NCI-H1092 (cell line): Measurements from ENCODE around the gene AIRE.
"Not testable (repeated sequence)": the region's sequence is repeated elsewhere in the genome, so short reads cannot be mapped to it uniquely, and the experiment has no call there.

ENCODE experiments used
- DNase-seq: peaks from one replicate; lab custom pipeline; 2025; lab: John Stamatoyannopoulos, UW

AIRE gene

GRCh38 chr21:44267655-44268142 is 18.0 kb upstream of the AIRE start:
- DNase-seq, result no peak

GRCh38 chr21:44269090-44269489 is 16.6 kb upstream of the AIRE start:
- no peak for DNase-seq

- no peak for DNase-seq
Observed at GRCh38 chr21:44271558-44272283, 14.0 kb upstream of the AIRE start.

- no peak for DNase-seq
Observed at GRCh38 chr21:44272284-44272858, 13.3 kb upstream of the AIRE start.

DNA sequence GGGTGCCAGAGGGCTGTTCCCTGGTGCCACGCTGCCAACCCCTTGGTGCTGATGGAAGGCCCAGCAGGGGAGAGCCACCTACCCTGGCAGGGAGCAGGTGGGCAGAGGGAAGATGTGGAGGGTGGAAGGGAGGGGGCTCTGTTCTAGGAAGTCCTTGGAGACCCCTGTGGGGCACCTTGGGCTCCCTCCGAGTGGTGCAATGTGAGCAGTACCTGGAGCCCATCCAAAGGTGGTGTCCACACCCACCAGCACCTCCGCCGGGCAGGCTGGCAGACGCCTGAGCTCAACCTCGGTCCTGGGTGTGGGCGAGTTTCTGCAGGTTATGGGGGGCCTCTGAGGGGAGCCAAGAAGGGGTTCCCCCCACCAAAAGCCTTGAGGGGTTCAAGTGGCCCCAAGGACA is 12.6 kb upstream of the AIRE start:
- DNase-seq, result no peak

DNA sequence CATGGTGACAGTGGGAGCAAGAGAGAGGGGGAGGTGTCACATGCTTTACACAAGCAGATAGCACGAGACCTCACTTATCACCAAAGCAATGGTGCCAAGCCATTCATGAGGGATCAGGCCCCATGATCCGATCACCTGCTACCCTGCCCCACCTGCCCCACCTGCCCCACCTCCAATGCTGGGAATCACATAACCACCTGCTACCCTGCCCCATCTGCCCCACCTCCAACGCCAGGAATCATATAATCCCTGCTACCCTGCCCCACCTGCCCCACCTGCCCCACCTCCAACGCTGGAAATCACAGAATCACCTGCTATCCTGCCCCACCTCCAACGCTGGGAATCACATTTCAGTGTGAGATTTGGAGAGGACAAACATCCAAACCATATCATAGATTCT is 10.6 kb upstream of the AIRE start:
- no peak for DNase-seq

- peak; percentile 65 for DNase-seq
Observed at GRCh38 chr21:44279354-44280260, 6.1 kb upstream of the AIRE start.

- no peak for DNase-seq
Observed at GRCh38 chr21:44281801-44282200, 3.9 kb upstream of the AIRE start.

DNA sequence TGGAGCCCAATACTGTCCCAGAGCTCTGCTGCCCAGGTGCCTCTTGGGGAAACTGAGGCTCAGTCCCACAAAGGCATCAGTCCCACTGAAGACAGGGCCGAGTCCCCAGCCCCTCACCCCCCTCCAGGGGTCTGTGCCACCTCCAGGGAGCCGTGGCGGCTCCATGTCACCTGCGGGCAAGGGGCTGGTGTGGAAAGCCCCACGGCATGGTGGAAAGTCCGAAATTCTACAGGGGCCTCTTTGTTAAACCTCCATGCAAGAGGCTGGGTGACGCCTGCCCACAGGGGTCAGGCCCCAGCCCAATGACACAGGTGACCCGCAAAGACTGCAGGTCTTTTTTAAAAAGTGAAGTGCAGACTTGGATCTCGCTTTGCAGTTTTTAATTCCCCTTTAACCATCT is 3.3 kb upstream of the AIRE start:
- DNase-seq, result no peak

DNA sequence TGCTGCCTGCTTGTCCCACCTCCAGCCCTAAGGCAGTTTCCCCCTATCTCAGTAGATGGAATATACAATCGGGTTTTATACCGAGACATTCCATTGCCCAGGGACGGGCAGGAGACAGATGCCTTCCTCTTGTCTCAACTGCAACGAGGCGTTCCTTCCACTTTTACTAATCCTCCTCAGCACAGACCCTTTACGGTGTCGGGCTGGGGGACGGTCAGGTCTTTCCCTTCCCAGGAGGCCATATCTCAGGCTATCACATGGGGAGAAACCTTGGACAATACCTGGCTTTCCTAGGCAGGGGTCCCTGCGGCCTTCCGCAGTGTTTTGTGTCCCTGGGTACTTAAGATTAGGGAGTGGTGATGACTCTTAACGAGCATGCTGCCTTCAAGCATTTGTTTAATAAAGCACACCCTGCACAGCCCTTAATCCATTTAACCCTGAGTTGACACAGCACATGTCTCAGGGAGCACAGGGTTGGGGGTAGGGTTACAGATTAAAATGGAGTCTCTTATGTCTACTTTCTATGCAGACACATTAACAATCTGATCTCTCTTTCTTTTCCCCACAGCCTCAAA is 2.4 kb upstream of the AIRE start:
- not testable (repeated sequence) for DNase-seq

DNA sequence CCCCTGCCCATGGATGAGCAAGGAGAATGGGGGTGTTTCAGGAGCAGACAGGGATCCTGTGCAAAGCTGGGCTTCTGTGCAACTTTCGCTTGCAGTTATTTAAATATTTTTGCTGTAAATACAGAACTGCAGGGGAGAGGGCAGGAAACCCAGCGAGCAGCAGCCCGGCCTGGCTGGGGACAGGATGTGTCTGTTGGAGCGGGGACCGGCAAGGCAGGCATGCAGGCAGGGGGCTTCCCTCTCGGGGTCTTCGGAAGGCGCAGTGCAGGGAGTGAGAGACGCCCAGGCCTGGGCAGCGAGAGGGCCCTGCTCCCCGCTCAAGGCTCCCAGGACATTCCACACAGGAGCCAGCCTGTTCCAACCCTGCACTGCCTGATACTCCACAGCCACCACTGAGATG is 1.7 kb upstream of the AIRE start:
- DNase-seq, result no peak

DNA sequence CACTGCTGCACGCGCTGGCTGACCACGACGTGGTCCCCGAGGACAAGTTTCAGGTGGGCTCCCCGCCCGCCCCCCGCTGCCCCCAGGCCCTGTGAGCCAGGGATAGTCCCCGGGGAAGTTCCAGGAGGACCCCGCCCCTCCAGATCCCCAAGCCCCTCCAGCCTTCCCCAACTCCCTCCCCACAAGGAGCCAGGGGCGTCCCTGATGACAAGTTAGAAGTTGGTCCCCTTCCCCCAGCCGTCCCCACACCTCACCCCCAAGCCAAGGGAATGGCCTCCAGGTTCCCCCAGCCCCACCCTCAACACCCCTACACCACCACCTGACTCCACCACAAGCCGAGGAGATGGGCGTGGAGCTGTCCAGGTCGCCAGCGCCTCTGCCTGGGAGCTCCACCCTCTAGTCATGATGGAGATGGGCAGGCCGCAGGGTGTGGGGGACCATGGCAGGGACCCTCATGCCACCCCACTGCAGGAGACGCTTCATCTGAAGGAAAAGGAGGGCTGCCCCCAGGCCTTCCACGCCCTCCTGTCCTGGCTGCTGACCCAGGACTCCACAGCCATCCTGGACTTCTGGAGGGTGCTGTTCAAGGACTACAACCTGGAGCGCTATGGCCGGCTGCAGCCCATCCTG is 525 bp downstream of the AIRE start:
- no peak for DNase-seq

DNA sequence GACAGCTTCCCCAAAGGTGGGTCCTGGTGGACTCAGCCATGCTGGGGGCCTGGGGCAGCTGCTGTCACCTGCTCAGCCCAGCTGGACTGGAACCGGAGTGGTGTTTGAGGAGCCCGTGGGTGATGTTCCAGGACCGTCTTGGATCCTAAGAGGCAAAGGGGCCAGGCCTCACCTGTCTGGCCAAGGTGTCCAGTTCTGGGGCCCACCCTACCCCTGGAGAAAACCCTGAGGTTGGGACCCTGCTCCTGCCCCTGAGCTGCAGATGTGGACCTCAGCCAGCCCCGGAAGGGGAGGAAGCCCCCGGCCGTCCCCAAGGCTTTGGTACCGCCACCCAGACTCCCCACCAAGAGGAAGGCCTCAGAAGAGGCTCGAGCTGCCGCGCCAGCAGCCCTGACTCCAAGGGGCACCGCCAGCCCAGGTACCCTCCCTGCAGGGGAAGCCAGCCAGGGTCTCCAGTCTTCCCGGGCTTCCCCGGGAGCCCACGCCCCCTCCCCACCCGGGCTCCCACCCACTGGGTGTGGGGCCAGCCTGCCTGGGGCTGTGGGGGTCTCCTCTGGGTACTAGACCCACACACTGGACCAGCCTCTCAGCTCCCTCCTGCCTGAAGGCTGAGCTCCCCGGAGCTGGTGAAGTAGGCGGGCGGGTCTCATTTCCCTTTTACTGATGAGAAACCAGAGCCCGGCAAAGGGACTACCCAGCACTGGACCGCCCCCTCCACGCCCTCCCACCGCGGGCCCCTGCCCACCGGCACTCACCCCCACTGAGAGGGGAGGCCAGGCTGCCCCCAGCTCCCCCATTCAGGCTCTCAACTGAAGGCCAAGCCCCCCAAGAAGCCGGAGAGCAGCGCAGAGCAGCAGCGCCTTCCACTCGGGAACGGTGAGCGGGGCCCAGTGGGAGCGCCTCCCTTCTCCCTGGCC is 1.3 kb downstream of the AIRE start:
- DNase-seq, result no peak

DNA sequence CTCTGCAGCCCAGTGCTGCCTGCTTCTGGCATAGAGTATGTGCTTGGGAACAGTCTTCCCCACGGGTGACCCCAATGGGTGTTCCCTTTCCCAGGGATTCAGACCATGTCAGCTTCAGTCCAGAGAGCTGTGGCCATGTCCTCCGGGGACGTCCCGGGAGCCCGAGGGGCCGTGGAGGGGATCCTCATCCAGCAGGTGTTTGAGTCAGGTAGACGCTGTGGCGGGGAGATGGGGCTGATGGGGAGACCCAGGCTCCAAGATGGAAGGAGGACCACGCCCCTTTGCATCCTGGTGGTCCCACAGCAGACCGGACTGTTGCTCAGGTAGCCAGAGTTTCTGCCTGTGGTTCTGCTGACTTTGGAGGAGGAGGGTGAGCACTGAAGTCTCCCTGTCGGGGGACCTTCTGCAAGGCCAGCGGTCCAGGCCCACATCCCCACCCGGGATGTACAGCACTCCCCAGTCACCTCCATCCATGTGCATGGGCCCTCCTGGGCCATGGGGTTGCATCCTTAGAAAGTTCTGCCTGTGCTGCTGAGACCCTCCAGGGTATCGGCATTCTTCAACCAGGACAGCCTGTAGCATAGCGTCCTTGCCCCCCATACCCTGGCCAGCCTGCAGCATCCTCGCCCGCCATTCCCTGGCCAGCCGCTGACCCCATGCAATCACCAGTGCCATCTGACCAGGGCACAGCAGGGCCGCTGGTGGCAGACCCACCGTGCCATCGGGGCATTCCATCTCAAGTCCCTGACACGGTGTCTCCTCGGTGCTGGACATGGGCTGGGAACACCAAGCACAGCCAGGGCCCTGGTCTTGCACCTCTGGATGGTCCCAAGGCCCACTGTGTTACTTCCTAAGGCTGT is 2.8 kb downstream of the AIRE start:
- no peak for DNase-seq

DNA sequence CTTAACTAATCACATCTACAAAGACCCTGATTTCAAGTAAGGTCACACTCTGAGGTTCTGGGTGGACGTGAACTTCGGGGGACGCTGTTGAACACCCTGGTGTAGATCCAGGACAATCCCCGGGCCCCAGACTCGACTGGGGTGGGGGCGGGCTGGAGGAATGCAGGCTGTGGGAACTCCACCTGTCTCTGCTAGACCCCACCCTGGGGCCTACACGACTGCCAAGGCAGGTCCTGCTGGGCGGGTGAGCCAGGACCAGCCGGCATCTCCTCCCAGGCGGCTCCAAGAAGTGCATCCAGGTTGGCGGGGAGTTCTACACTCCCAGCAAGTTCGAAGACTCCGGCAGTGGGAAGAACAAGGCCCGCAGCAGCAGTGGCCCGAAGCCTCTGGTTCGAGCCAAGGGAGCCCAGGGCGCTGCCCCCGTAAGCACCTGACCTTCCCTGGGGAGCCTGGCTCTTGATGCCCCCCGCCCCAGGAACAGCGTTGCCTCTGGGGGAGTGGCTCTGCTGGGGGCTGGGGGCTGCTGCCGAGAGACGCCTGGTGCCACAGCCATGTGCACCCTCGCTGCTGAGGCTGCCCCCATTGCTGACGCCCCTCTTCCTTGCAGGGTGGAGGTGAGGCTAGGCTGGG is 3.8 kb downstream of the AIRE start:
- no peak for DNase-seq

DNA sequence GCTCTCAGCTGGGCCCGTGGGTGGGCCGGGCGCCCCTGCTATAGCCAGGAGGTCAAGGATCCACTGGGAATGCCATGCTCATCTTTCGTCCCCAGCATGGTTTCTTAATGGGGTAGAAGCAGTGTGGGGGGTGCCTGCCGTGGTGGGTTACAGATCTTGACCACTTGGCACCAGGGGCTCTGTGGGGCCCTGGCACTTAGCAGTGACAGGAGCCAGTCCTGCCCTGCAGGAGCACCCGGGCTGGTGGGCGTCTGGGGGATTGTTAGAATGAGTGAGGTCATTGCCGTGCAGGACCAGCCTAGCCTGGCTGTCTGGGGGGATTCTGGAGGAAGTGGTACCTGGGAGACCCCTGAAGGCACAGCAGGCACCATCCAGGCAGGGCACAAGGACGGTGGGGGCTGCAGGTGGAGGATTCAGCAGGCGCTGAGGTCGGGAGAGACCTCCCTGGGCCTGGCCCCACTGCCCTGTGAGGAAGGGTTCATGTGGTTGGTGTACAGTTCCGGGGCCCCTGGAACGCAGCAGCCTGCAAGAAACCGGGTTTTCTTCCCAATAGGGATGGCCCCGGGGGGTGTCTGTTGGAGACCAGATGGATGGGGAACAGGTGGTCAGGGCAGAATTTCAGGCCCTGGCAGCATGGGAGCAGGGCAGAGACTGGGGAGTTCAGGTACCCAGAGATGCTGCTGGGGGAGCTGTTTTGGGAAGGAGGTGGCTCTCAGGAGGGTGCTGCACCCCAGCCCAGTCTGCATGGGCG is 4.8 kb downstream of the AIRE start:
- DNase-seq, result no peak

DNA sequence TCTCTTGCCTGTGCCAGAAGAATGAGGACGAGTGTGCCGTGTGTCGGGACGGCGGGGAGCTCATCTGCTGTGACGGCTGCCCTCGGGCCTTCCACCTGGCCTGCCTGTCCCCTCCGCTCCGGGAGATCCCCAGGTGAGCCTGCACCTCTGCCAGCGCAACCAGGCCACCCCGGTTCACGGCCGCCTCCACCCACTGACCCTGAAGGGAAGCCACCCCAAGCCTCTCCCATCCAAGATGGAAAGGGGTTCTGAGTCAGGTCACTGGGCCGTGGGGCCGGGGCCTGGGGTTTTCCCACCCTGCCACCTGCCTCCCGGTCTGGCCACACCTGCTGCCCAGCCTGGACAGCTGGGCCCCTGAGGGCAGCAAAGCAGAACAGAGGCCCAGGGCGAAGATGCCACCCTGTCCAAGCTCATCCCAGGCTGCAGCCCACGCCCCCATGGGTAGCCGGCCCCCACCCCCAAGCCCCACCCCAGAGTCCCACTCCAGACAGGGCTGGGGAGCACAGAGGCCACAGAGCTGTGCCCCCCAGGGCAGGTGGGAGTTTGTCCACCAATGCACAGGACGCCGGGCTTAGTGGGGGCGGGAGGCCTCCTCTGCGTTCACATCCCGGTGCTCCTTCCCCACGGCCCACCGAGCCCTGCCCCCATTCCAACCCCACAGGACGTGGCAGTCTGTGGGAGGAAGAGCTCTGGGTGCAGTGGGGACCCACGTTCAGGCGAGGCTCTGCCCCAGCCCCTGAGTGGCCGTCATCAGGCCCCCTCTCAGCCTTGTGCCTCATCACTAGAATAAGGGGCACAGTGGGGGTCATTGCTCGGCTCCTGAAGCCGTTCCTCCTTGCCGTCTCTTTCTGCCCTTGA is 5.6 kb downstream of the AIRE start:
- no peak for DNase-seq
